Neutrophil (primary cell): ENCODE results near the gene ZBTB20.

Source experiments
- H3K27ac ChIP-seq: fragments of 200-600 bp; sonication (generic); 2 replicates; pipeline ENCODE4 v1.5.1; 2016; ENCODE audit warnings: mild to moderate bottlenecking, moderate library complexity
- H3K27me3 ChIP-seq: fragments of 200-600 bp; sonication (generic); 2 replicates; pipeline ENCODE4 v1.6.0; 2016; ENCODE audit warnings: mild to moderate bottlenecking
- H3K36me3 ChIP-seq: fragments of 200-600 bp; sonication (generic); 2 replicates; pipeline ENCODE4 v1.5.1; 2017
- H3K4me1 ChIP-seq, 2 experiments: fragments of 200-600 bp in 1 of 2; sonication (generic) in 1 of 2; 1 replicate in 1 of 2; 2 replicates in 1 of 2; pipeline versions ENCODE4 v1.5.1 to v1.6.1; 2013 to 2016; ENCODE audit warnings: low read depth in 1 of 2, low read length in 1 of 2, mild to moderate bottlenecking in 1 of 2, moderate library complexity in 1 of 2; ENCODE audit not compliant: control insufficient read depth in 1 of 2, insufficient read depth in 1 of 2
- H3K4me3 ChIP-seq, 2 experiments: fragments of 200-600 bp in 1 of 2; sonication (generic) in 1 of 2; 1 replicate in 1 of 2; 2 replicates in 1 of 2; pipeline ENCODE4 v1.5.1; 2013 to 2016; ENCODE audit warnings: low read depth in 1 of 2, low read length in 1 of 2, mild to moderate bottlenecking in 1 of 2, moderate library complexity in 1 of 2
- H3K9me3 ChIP-seq: fragments of 200-600 bp; sonication (generic); 2 replicates; pipeline ENCODE4 v1.5.1; 2016
- CTCF ChIP-seq: fragments of 200-600 bp; sonication (generic); IDR thresholded peaks from 2 replicates; pipeline ENCODE4 v1.5.1; 2016; ENCODE audit warnings: antibody characterized with exemption

ZBTB20 gene

GRCh38 chr3:114338651-114339357 is 808.3 kb downstream of the ZBTB20 start:
- no peak overlapping the region for H3K4me3 ChIP-seq
- TF ChIP-seq CTCF: no peak
- no peaks in the 10 kb centered on the region for H3K9me3 ChIP-seq
- H3K4me1 ChIP-seq: no peaks in the 10 kb centered on the region
- H3K36me3 ChIP-seq: peaks cover 13% of the 10 kb centered on the region
- H3K27ac ChIP-seq: no peak overlapping the region
- H3K27me3 ChIP-seq: no peaks in the 10 kb centered on the region

- no peaks in the 10 kb centered on the region for H3K4me1 ChIP-seq
- no peak for TF ChIP-seq CTCF
- no peak overlapping the region for H3K4me3 ChIP-seq
- peaks cover 13% of the 10 kb centered on the region for H3K36me3 ChIP-seq
- H3K27ac ChIP-seq: no peak overlapping the region
- no peaks in the 10 kb centered on the region for H3K9me3 ChIP-seq
- no peaks in the 10 kb centered on the region for H3K27me3 ChIP-seq
Measured at GRCh38 chr3:114336857-114337256, 810.2 kb downstream of the ZBTB20 start.

DNA sequence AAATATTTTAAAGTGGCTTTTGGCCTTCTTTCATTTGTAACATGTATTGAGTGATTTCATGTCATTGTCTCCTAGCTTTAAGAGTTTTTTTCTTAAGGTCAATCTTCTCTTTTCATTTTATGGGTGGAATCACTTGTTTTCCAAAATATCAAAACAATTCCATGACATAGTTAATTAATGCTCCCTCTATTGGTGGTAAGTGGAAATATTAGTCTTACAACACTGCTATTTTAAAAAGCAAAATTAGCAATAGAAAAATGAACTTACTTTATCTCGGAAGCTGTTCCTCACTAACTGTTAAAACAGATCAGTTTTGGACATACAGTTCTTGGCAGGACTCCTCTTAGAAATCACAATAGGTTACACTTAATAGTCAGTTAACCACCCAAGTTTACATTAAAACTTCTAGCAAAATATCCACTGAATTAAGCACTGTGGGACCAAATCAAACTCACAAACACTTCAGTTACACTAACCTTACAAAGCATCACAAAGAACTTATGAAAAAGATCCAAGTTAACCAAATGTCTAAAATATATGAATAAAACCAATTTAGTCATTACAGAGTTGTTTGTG is 810.9 kb downstream of the ZBTB20 start:
- no peaks in the 10 kb centered on the region for H3K9me3 ChIP-seq
- no peaks in the 10 kb centered on the region for H3K4me1 ChIP-seq
- no peak overlapping the region for H3K27ac ChIP-seq
- H3K27me3 ChIP-seq: no peaks in the 10 kb centered on the region
- no peak for TF ChIP-seq CTCF
- no peak overlapping the region for H3K4me3 ChIP-seq
- H3K36me3 ChIP-seq: peaks cover 13% of the 10 kb centered on the region

- H3K9me3 ChIP-seq: no peaks in the 10 kb centered on the region
- TF ChIP-seq CTCF: no peak
- no peak overlapping the region for H3K27ac ChIP-seq
- peaks cover 9% of the 10 kb centered on the region for H3K36me3 ChIP-seq
- H3K4me3 ChIP-seq: no peak overlapping the region
- no peaks in the 10 kb centered on the region for H3K4me1 ChIP-seq
- no peaks in the 10 kb centered on the region for H3K27me3 ChIP-seq
Measured at GRCh38 chr3:114333923-114334240, 813.2 kb downstream of the ZBTB20 start.

GRCh38 chr3:114333180-114333922 is 813.7 kb downstream of the ZBTB20 start:
- Histone ChIP-seq H3K4me3 (no peak overlapping the region), H3K9me3 (no peaks in the 10 kb centered on the region), H3K4me1 (no peaks in the 10 kb centered on the region), H3K27ac (no peak overlapping the region), H3K27me3 (no peaks in the 10 kb centered on the region), H3K36me3 (peaks cover 4% of the 10 kb centered on the region)
- TF ChIP-seq CTCF: no peak
